Measurements from ENCODE around the gene PSMB5. TPM values are rescaled to one million over a fixed set of nuclear protein-coding genes. Genes with fewer than 3 reads are reported as not detected.
A peak's percentile ranks its signal among the peaks of the same experiment; 100 is the strongest.

Gene PSMB5
- total and polyA plus RNA-seq, 3 experiments from 2014 or later, result 37.1 to 198 (median 186) TPM

DNA sequence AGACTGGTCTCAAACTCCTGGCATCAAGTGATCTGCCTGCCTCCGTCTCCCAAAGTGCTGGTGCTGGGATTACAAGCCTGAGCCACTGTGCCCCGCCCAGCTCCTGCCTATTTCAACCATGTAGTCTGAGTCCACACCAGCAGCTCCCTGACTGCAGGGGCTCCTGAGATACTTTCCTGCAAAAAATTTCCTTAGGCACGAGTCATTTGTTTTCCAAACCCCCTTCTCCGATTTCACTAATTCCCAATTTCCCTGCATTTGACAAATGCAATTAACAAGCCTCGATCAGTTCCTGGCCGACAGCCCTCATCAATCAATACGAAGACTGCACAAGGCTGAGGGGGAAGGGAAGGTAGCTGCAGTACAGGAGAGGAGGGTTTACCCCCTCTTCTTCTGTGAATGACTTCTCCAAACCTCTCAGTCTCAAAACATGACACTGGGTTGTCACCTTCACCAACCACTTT is 10.1 kb downstream of the PSMB5 start:
- no peak for DNase-seq
- peaks cover 12% of the 10 kb centered on the region for H3K36me3 ChIP-seq (ENCODE audit: insufficient read depth, low read length)
- Mint-ChIP-seq H3K27ac (peak overlapping the region in 2 of 8 donors; percentile 5 to 23), H3K4me1 (peaks cover 21 to 39% (median 29%) of the 10 kb centered on the region in 3 donors), H3K27me3 (no peaks in the 10 kb centered on the region), H3K9me3 (no peaks in the 10 kb centered on the region), H3K36me3 (peaks cover 8 to 42% (median 16%) of the 10 kb centered on the region in 3 donors), H3K4me3 (no peak overlapping the region)
- CTCF ChIA-PET, result interaction anchor here (0.8 to 1.6 kb wide), 5 partner anchors 9 to 454 kb away, joined by 3 to 4 read pairs (median 3); partner anchors contain the start of genes AJUBA and CDH24
- no peaks in the 10 kb centered on the region for H3K9me3 ChIP-seq (ENCODE audit: low read length)
- H3K27me3 ChIP-seq (ENCODE audit: insufficient read depth, low read length, poor library complexity, severe bottlenecking), result no peaks in the 10 kb centered on the region
- H3K27ac ChIP-seq (ENCODE audit: low read depth, low read length), result no peak overlapping the region
- H3K4me3 ChIP-seq (ENCODE audit: low read length), result no peak overlapping the region
- peaks cover 59% of the 10 kb centered on the region for H3K4me1 ChIP-seq (ENCODE audit: insufficient read depth, low read length)
- POLR2A ChIA-PET, result interaction anchor here (2.4 kb wide), 1 partner anchor 18 kb away, joined by 10 read pairs; no protein-coding TSS in a partner anchor

DNA sequence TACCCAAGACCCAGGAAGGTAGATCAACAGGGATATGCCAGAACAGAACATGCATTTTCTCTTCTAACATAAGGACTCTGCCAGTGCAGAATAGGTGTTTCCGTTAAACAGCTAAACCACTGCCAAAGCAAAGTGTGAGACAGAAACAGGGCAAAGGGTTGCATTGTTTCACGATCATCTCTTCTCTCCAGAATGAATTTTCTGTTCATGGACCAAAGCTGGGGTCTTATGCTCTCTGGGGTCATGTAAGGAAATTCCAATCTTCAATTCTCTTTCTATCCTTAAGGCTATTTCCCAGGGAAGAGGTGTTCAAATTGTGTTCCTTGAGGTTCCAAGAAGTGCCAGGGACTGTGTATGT is 10.9 kb downstream of the PSMB5 start:
- H3K36me3 Mint-ChIP-seq, result peaks cover 8 to 37% (median 16%) of the 10 kb centered on the region in 3 donors
- H3K36me3 ChIP-seq (ENCODE audit: insufficient read depth, low read length), result peaks cover 12% of the 10 kb centered on the region
- ChIA-PET POLR2A (interaction anchor here (0.6 to 2.4 kb wide), 3 partner anchors 17 to 434 kb away, joined by 3 to 10 read pairs (median 4); no protein-coding TSS in a partner anchor), CTCF (interaction anchor here (0.8 to 1.6 kb wide), 6 partner anchors 9 to 453 kb away, joined by 3 to 4 read pairs (median 3); partner anchors contain the start of gene CDH24)
- no peaks in the 10 kb centered on the region for H3K27me3 ChIP-seq (ENCODE audit: insufficient read depth, low read length, poor library complexity, severe bottlenecking)
- H3K9me3 Mint-ChIP-seq, result no peaks in the 10 kb centered on the region
- no peak overlapping the region for H3K4me3 Mint-ChIP-seq
- H3K4me1 Mint-ChIP-seq, result peaks cover 15 to 31% (median 22%) of the 10 kb centered on the region in 3 donors
- H3K9me3 ChIP-seq (ENCODE audit: low read length), result no peaks in the 10 kb centered on the region
- DNase-seq, result no peak
- H3K4me3 ChIP-seq (ENCODE audit: low read length), result no peak overlapping the region
- no peaks in the 10 kb centered on the region for H3K27me3 Mint-ChIP-seq
- peaks cover 51% of the 10 kb centered on the region for H3K4me1 ChIP-seq (ENCODE audit: insufficient read depth, low read length)
- H3K27ac ChIP-seq (ENCODE audit: low read depth, low read length), result no peak overlapping the region
- H3K27ac Mint-ChIP-seq, result no peak overlapping the region

DNA sequence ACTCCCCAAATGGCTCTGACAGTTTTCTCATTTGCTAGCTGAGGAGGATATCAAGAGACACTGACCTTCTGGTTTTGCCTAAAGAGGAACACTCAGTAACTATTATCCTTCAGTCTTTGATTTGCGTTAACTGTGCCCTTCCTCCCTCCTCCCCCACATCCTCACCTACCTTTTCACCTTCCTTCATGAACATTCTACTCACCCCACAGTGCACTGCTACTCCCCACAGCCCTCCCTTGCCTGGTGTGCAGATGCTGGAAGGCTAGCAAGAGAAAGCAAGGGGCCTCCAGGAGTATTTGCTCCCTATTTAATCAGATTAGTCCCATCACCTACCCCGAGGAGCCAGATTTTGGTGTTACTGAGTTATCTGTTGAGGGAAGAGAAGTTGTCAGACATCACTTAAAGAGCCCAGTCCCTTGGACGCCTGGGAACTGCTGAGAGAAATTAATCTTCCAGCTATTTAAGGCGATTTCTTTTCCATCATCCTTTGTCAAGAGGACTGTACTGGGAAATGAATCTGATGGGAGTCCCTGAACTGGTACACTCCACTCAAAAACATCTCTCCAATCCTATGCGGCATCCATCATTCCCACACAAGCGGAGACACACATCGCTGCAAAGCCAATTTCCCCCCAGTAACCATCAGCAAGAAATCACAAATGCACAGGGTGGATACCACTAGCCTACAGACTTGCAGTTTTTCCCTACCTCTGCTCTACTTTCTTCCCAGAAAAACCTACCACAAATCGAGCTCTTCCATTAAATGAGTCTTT is 11.5 kb downstream of the PSMB5 start:
- no peaks in the 10 kb centered on the region for H3K9me3 Mint-ChIP-seq
- no peaks in the 10 kb centered on the region for H3K27me3 Mint-ChIP-seq
- H3K4me3 Mint-ChIP-seq, result no peak overlapping the region
- ChIA-PET CTCF (interaction anchor here (0.8 to 1.6 kb wide), 5 partner anchors 12 to 453 kb away, joined by 3 to 4 read pairs (median 3); partner anchors contain the start of gene CDH24), POLR2A (interaction anchor here (0.6 to 2.4 kb wide), 3 partner anchors 16 to 433 kb away, joined by 3 to 10 read pairs (median 4); no protein-coding TSS in a partner anchor)
- Histone ChIP-seq H3K27me3 (ENCODE audit: insufficient read depth, low read length, poor library complexity, severe bottlenecking) (no peaks in the 10 kb centered on the region), H3K36me3 (ENCODE audit: insufficient read depth, low read length) (peaks cover 12% of the 10 kb centered on the region), H3K27ac (ENCODE audit: low read depth, low read length) (no peak overlapping the region), H3K4me3 (ENCODE audit: low read length) (no peak overlapping the region), H3K9me3 (ENCODE audit: low read length) (no peaks in the 10 kb centered on the region), H3K4me1 (ENCODE audit: insufficient read depth, low read length) (peaks cover 46% of the 10 kb centered on the region)
- no peak for DNase-seq
- peaks cover 8 to 33% (median 16%) of the 10 kb centered on the region in 3 donors for H3K36me3 Mint-ChIP-seq
- peaks cover 11 to 27% (median 17%) of the 10 kb centered on the region in 3 donors for H3K4me1 Mint-ChIP-seq
- H3K27ac Mint-ChIP-seq, result peak overlapping the region in 2 of 8 donors; percentile 18 to 51

DNA sequence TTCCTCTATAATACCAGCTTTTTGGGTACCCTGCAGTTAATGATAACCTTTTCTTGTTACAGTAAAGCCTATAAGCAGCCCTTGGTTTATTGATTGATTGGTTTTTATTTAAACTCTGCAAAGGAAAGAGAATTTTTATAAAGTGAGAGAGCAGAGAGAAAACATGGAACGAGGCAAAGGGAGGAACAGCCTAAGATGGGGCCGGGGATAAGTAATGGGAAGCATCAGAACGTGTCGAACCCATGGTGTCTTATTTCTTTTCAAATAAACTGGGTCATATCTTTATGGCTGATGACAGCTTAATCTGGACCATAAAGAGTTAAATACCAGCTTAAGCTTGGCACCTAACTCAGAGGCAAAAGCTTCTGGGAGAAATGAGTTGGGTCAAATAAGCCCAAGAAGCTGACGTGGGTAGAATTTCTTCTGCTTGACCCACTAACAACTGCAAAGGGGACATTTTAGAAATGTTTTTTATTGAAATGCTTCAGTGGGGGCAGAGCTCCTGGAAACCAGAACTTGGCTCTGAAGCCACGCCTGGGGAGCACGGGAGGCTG is 12.7 kb downstream of the PSMB5 start:
- H3K27me3 ChIP-seq (ENCODE audit: insufficient read depth, low read length, poor library complexity, severe bottlenecking), result no peaks in the 10 kb centered on the region
- CTCF ChIA-PET, result interaction anchor here (0.9 to 1.2 kb wide), 3 partner anchors 15 to 36 kb away, joined by 3 to 6 read pairs (median 4); partner anchors contain the start of gene CDH24
- Mint-ChIP-seq H3K36me3 (peaks cover 8 to 27% (median 16%) of the 10 kb centered on the region in 3 donors), H3K27ac (no peak overlapping the region), H3K27me3 (no peaks in the 10 kb centered on the region), H3K4me3 (no peak overlapping the region), H3K4me1 (peaks cover 6 to 24% (median 11%) of the 10 kb centered on the region in 3 donors), H3K9me3 (no peaks in the 10 kb centered on the region)
- H3K4me1 ChIP-seq (ENCODE audit: insufficient read depth, low read length), result peaks cover 46% of the 10 kb centered on the region
- peaks cover 12% of the 10 kb centered on the region for H3K36me3 ChIP-seq (ENCODE audit: insufficient read depth, low read length)
- no peak for DNase-seq
- H3K9me3 ChIP-seq (ENCODE audit: low read length), result no peaks in the 10 kb centered on the region
- no peak overlapping the region for H3K27ac ChIP-seq (ENCODE audit: low read depth, low read length)
- POLR2A ChIA-PET, result no interaction called here
- H3K4me3 ChIP-seq (ENCODE audit: low read length), result no peak overlapping the region

DNA sequence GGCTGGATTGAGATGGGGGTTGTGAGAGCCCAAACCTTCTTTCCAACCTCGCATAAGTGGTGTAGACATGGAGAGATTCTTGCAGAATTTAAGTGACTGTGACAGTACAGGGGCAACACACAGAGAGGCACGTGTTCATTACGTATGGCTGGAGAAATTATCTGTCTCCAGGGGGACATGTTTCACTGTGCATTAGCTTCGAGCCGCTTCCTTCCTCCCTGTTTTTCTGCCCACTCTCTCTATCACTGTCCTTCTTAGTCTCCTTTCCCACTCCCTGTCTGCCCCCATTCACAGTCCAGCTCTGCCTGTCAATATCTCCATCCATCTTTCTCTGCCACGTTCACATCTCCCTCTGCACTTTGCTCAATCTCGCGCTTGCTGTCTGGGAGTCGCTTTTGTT is 13.3 kb downstream of the PSMB5 start:
- Mint-ChIP-seq H3K27me3 (no peaks in the 10 kb centered on the region), H3K4me1 (peaks cover 6 to 24% (median 11%) of the 10 kb centered on the region in 3 donors), H3K36me3 (peaks cover 8 to 27% (median 16%) of the 10 kb centered on the region in 3 donors), H3K9me3 (no peaks in the 10 kb centered on the region), H3K27ac (no peak overlapping the region), H3K4me3 (no peak overlapping the region)
- Histone ChIP-seq H3K27me3 (ENCODE audit: insufficient read depth, low read length, poor library complexity, severe bottlenecking) (no peaks in the 10 kb centered on the region), H3K27ac (ENCODE audit: low read depth, low read length) (no peak overlapping the region), H3K4me3 (ENCODE audit: low read length) (peak overlapping the region; percentile 7), H3K36me3 (ENCODE audit: insufficient read depth, low read length) (peaks cover 12% of the 10 kb centered on the region), H3K4me1 (ENCODE audit: insufficient read depth, low read length) (peaks cover 46% of the 10 kb centered on the region), H3K9me3 (ENCODE audit: low read length) (no peaks in the 10 kb centered on the region)
- ChIA-PET CTCF (interaction anchor here (0.9 to 1.2 kb wide), 2 partner anchors 14 to 26 kb away, joined by 3 to 4 read pairs; no protein-coding TSS in a partner anchor), POLR2A (no interaction called here)
- DNase-seq, result no peak

DNA sequence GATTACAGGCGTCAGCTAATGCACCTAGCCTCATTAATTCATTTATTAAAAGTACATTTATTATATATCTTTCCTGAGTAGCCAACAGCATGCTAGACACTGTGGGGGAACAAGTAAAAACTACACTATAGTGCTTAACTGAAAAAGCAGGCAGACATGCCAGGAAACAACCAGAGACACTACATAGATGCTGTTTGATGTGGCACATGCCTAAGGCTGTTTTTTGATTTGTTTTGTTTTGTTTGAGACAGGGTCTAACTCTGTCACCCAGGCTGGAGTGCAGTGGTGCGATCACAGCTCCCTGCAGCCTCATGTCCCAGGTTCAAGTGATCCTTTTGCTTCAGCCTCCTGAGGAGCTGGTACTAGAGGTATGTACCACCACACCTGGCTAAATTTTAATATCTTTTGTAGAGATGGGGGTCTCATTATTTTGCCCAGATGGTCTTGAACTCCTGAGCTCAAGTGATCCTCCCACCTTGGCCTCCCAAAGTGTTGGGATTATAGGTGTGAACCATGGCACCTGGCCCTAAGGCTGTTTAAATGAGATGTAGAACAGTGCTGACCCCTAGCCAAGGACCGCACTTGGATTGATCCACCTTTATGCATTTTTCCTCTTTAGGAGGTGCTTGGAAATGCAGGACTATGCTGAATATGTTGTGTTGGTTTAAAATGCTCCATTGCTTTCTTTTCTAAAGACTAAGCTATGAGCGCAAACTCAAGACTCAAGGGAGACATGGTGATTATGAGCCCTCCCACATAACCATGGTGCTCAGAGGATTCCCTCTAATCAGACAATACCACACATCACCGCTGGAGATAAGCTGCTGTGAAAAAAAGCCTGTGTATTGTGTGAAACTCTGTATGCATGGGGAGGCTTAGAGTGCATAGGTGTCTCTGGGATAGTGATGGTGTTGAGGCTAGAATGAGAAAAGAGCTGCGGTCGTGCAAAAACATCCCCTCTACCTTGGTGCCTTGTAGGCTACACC is 14.3 kb downstream of the PSMB5 start:
- Mint-ChIP-seq H3K27me3 (no peaks in the 10 kb centered on the region), H3K4me1 (peaks cover 4 to 21% (median 8%) of the 10 kb centered on the region in 3 donors), H3K27ac (peak overlapping the region in 1 of 8 donors; percentile 68), H3K9me3 (no peaks in the 10 kb centered on the region), H3K36me3 (peaks cover 2 to 17% (median 11%) of the 10 kb centered on the region in 3 donors), H3K4me3 (no peak overlapping the region)
- H3K4me3 ChIP-seq (ENCODE audit: low read length), result peak overlapping the region; percentile 7
- no peak for DNase-seq
- CTCF ChIA-PET, result interaction anchor here (1.0 to 1.5 kb wide), 4 partner anchors 8 to 49 kb away, joined by 3 to 5 read pairs (median 3); no protein-coding TSS in a partner anchor
- H3K4me1 ChIP-seq (ENCODE audit: insufficient read depth, low read length), result peaks cover 40% of the 10 kb centered on the region
- no peaks in the 10 kb centered on the region for H3K9me3 ChIP-seq (ENCODE audit: low read length)
- H3K36me3 ChIP-seq (ENCODE audit: insufficient read depth, low read length), result peaks cover 3% of the 10 kb centered on the region
- H3K27me3 ChIP-seq (ENCODE audit: insufficient read depth, low read length, poor library complexity, severe bottlenecking), result no peaks in the 10 kb centered on the region
- POLR2A ChIA-PET, result no interaction called here
- no peak overlapping the region for H3K27ac ChIP-seq (ENCODE audit: low read depth, low read length)

DNA sequence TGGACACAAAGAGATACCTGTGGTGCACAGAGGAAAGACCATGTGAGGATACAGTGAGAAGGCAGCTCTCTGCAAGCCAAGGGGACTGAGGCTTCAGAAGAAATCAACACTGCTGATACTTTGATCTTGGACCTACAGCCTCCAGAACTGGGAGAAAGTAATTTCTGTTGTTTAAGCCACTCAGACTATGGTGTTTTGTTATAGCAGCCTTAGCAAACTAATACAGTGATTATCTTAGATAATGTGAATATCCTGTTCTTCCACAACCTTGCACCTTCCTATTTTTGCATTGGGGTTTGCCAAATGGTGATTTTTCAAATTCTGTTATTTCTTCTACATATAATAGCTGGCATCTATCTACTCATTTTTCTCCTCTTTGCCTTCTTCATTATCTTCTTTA is 16.6 kb downstream of the PSMB5 start:
- Mint-ChIP-seq H3K27ac (no peak overlapping the region), H3K4me1 (peaks cover 0 to 3% (median 0%) of the 10 kb centered on the region in 3 donors), H3K36me3 (peaks cover 0 to 2% (median 2%) of the 10 kb centered on the region in 3 donors), H3K4me3 (no peak overlapping the region), H3K9me3 (no peaks in the 10 kb centered on the region), H3K27me3 (no peaks in the 10 kb centered on the region)
- DNase-seq, result no peak
- Histone ChIP-seq H3K4me1 (ENCODE audit: insufficient read depth, low read length) (peaks cover 27% of the 10 kb centered on the region), H3K27ac (ENCODE audit: low read depth, low read length) (no peak overlapping the region), H3K36me3 (ENCODE audit: insufficient read depth, low read length) (no peaks in the 10 kb centered on the region), H3K27me3 (ENCODE audit: insufficient read depth, low read length, poor library complexity, severe bottlenecking) (no peaks in the 10 kb centered on the region), H3K9me3 (ENCODE audit: low read length) (no peaks in the 10 kb centered on the region), H3K4me3 (ENCODE audit: low read length) (no peak overlapping the region)
- POLR2A ChIA-PET, result no interaction called here
- CTCF ChIA-PET, result interaction anchor here (1.2 kb wide), 1 partner anchor 32 kb away, joined by 3 read pairs; no protein-coding TSS in a partner anchor
